Diencephalon (tissue), 1 donor: ENCODE data around the gene CBLN3. TPM values are rescaled to one million over a fixed set of nuclear protein-coding genes. Genes with fewer than 3 reads are reported as not detected.

ENCODE experiments used
- total RNA-seq: library from RNA; depleted of rRNA; stranded (reverse); fragments of >200 nt; gene quantifications from one replicate; pipeline ENCODE4 v1.2.3, GENCODE V29; 2014

The CBLN3 gene
- 0.46 TPM for total RNA-seq

DNA sequence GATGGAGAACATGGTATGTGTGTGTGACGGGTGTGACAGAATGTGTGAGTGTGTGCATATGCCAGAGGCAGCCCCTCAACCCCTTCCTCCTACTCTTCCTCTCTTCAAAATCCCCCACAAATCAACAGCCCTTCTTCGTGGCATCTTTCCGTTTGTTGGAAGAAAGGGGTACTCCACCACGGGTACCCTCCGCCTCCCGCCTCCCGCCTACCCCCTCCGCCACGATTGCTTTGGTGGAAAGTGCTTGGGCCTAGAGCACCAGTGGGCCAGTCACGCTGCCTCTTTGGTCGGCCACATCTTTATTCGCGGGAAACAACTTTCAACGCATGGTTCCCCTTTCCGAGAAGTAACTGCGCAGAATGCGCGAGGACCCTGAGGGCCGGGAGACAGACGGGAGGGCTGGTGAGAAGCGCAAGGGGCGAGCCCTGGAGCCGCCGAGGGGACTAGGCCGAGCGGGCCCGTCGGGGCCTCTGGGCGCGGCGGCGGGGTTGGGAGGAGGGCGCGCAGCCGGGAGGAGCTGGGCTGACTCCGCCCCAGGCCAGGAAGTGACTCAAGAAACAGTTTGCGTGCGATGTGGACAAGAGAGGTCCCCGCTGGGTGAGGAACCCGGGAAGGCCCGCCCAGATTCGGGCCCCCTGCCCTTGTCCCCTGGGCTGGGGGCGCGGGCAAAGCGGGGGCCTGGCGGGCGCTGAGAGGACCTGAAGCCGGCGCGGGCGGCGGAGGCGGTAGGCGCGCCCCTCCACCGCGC, at the start of gene CBLN3, which contains the start of gene KHNYN:
Gene CBLN3, minus strand, starts transcription at position 274 of the 748 bp plus-strand sequence. CDS start 614 bp downstream, outside the sequence.
Gene KHNYN, plus strand, starts transcription at position 560 of the 748 bp plus-strand sequence. CDS start 777 bp downstream, outside the sequence.

DNA sequence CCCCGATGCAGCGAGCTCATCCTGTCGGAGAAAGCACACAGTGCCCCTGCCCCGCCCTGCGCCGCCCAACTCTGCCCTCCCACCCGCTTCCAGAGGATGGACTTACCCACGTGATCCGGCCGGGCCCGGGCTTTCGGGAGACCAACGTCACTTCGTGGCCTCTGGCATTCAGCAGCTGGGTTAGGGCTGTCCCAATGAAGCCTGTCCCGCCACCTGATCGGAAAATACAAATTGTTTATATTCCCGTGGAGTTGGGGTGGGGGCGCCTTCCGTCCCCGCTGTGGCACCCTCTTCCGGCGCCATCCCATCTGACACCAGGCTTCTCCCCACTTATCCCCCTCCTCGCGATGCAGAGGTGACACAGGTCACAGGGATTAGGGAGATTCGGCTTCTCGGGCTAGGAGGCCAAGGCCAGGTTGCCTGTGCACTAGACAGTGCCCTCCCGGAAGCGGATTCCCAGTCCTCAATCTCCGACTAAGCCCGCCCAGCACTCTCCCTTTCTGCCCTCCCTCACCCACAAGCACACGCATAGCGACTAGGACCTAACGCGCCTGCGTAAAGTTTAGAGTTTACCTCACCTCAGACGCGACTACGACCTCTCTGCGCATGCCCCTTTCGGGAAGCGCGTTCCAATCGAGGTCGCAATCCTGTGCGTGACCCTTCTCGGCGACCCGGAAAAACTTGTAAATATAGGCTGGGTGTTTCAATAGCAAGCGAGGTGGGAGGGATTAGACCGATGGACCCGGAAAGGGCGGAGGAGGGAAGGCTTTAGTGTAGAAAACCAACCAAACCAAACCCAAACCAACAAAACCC, 13.0 kb upstream of the CBLN3 start, which contains the start of gene SDR39U1:
Gene SDR39U1, minus strand, starts transcription at position 537 of the 813 bp plus-strand sequence. Its CDS starts 7 bp downstream, at position 530.

DNA sequence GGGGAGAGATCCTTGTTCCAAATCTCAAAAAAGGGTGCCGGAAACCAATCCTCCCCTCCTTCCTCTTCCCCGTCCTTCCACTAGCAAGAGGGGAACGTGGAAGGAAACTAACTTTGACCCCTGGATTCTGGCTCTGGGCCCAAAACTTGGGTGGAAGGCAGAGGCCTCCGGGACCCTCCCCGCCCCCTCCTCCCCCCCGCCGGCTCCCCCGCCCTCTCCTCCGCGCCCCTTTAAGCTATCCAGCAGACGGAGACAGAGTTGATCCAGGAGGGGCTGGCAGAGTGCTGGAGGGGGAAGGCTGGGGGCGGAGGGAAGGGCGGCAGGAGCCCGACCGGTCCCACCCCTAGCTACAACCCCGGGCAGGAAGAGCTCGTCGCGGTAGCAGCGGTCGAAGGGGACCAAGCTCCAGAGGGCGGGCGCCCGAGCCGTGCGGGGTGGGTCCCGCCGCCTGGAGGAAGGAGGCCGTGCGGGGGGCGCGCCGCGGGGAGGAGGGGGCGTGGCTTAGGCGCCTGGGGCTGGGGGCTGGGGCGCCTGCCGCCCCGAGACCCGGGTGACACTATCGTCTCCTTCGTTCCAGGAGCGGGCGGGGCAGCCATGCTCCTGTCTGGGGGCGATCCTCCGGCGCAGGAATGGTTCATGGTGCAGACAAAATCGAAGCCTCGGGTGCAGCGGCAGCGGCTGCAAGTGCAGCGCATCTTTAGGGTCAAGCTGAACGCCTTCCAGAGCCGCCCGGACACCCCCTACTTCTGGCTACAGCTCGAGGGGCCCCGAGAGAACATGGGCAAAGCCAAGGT, 30.6 kb downstream of the CBLN3 start, which contains the start of gene NYNRIN:
Gene NYNRIN, plus strand, starts transcription at position 351 of the 794 bp plus-strand sequence. Its CDS starts 244 bp downstream, at position 595.

Other genes with a start within 250 kb of the CBLN3 start
- 19.4 TPM for gene IPO4, start 240.9 kb downstream of the CBLN3 start, total RNA-seq
- 21.5 TPM for gene TM9SF1, start 234.2 kb downstream of the CBLN3 start, total RNA-seq
- gene TSSK4, start 224.0 kb downstream of the CBLN3 start, total RNA-seq = not detected
- 33.2 TPM for gene CHMP4A, start 216.2 kb downstream of the CBLN3 start, total RNA-seq
- gene MDP1, start 213.6 kb downstream of the CBLN3 start, total RNA-seq = 16.1 TPM
- 94.6 TPM for gene NEDD8, start 197.3 kb downstream of the CBLN3 start, total RNA-seq
- gene GMPR2, start 196.7 kb downstream of the CBLN3 start, total RNA-seq = 48.9 TPM
- 37.6 TPM for gene TINF2, start 187.0 kb downstream of the CBLN3 start, total RNA-seq
- 3.0 TPM for gene TGM1, start 166.5 kb downstream of the CBLN3 start, total RNA-seq
- 31.4 TPM for gene RABGGTA, start 158.1 kb downstream of the CBLN3 start, total RNA-seq
- gene DHRS1, start 129.9 kb downstream of the CBLN3 start, total RNA-seq = 10.4 TPM
- 20.3 TPM for gene NOP9, start 129.8 kb downstream of the CBLN3 start, total RNA-seq
- gene CIDEB, start 121.7 kb downstream of the CBLN3 start, total RNA-seq = 2.8 TPM
- gene LTB4R2, start 119.5 kb downstream of the CBLN3 start, total RNA-seq = 1.8 TPM
- 1.2 TPM for gene LTB4R, start 118.2 kb downstream of the CBLN3 start, total RNA-seq
- 3.2 TPM for gene ADCY4, start 94.6 kb downstream of the CBLN3 start, total RNA-seq
- 0.69 TPM for gene RIPK3, start 89.7 kb downstream of the CBLN3 start, total RNA-seq
- gene NFATC4, start 61.5 kb downstream of the CBLN3 start, total RNA-seq = 5.5 TPM
- 13.8 TPM for gene NYNRIN, start 30.7 kb downstream of the CBLN3 start, total RNA-seq
- 15.7 TPM for gene KHNYN, start 286 bp upstream of the CBLN3 start, total RNA-seq
- gene SDR39U1, start 13.1 kb upstream of the CBLN3 start, total RNA-seq = 22.4 TPM
- not detected for gene CMA1, start 78.6 kb upstream of the CBLN3 start, total RNA-seq
- 1.6 TPM for gene CTSG, start 146.6 kb upstream of the CBLN3 start, total RNA-seq
- gene GZMH, start 180.0 kb upstream of the CBLN3 start, total RNA-seq = not detected
- not detected for gene GZMB, start 204.5 kb upstream of the CBLN3 start, total RNA-seq